Esophagus muscularis mucosa (tissue), 3 donors: ENCODE results near the gene MCUB.

Source experiments
- POLR2A ChIP-seq: fragments of 450-650 bp; IDR thresholded peaks from one replicate; pipeline ENCODE4 v1.6.1; 2017; ENCODE audit warnings: antibody characterized with exemption, moderate library complexity, mild to moderate bottlenecking, low read depth
- TF ChIP-seq, protein P1 (sequence below), 3 experiments: fragments of 200-600 bp in 2 of 3; fragments of 450-650 bp in 1 of 3; sonication (generic) in 2 of 3; IDR thresholded peaks; one replicate each; pipeline ENCODE4 v1.5.1; 2017 to 2019; ENCODE audit warnings: antibody characterized with exemption in 3 of 3, mild to moderate bottlenecking in 2 of 3, moderate library complexity in 1 of 3

DNA sequence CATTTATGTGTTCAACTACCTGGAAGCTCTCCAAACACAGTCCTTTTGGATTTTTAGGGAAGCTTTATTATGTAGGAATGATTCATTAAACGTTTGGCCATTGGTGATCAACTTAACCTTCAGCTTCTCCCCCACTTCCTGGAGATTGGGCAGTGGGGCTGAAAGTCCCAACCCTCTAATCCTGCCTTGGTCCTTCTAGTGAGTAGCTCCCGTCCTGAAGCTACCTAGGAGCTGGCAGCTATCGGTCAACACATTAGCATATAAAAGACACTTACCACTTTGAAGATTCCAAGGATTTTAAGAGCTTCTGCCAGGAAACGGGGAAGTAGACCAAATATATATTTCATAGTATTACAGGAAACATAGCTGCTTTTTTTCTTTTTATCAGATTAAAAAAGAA lies 69.7 kb downstream of the MCUB start:
- TF ChIP-seq, protein P1, sequence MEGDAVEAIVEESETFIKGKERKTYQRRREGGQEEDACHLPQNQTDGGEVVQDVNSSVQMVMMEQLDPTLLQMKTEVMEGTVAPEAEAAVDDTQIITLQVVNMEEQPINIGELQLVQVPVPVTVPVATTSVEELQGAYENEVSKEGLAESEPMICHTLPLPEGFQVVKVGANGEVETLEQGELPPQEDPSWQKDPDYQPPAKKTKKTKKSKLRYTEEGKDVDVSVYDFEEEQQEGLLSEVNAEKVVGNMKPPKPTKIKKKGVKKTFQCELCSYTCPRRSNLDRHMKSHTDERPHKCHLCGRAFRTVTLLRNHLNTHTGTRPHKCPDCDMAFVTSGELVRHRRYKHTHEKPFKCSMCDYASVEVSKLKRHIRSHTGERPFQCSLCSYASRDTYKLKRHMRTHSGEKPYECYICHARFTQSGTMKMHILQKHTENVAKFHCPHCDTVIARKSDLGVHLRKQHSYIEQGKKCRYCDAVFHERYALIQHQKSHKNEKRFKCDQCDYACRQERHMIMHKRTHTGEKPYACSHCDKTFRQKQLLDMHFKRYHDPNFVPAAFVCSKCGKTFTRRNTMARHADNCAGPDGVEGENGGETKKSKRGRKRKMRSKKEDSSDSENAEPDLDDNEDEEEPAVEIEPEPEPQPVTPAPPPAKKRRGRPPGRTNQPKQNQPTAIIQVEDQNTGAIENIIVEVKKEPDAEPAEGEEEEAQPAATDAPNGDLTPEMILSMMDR (IDR thresholded peaks at IDR 0.05), result no peak
- TF ChIP-seq POLR2A, result no peak
